ENCODE data around the gene AGAP6.
"Not testable (repeated sequence)": the region's sequence is repeated elsewhere in the genome, so short reads cannot be mapped to it uniquely, and the experiment has no call there.

Gene AGAP6

GRCh38 chr10:49988376-49988775, at the start of gene AGAP6:
Gene AGAP6, plus strand, starts transcription at chr10:49988406. Its CDS starts 310 bp downstream, at chr10:49988716.
- peak within 1 kb of the TSS; percentile 75 for H3K27ac Mint-ChIP-seq
- not testable (repeated sequence) for ATAC-seq; H3K4me3 Mint-ChIP-seq; H3K4me1 Mint-ChIP-seq; H3K9me3 Mint-ChIP-seq; DNase-seq (ENCODE audit: low spot score in 2 of 2)
- H3K36me3 Mint-ChIP-seq, result peaks cover 43% of the 10 kb centered on the region

DNA sequence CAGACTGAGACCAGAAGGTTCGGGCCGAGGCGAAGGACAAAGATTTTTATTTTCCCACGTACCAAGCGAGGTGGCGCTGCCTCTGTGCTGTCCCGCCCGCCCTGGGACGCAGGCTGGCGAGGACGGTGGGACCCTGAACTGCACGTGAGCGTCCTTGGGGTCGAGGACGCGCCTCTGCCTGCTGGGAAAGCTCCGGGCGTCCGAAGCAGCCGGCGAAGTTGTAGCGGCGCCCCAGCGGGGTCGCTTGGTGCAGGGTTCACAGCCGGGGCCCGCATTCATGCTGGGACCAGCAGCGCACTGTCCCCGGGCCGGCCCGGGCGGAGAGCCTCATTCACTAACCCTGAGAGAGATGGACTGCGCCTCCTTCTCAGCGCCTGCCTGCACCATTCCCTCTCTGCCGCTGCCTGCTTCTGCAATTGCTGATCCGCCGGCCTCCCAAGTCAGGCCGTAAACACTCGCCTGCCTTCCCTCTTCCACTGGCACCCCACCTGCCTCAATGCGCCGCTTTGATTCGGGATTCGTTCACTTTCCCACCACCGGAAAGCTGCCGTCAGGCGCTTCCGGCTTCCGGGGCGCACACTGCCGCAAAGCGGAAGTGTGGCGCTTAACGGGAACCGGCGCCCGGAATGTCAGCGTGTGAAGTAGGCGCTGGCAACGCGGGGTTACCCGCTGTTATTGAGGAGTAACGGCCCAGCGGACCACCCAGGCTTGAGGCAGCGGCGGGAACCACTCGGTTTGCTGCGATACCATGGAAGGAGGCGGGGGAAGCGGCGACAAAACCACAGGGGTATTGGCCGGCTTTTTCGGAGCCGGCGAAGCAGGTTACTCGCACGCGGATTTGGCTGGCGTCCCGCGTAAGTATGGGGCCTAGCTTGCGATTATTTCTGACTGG, 46.5 kb upstream of the AGAP6 start, which contains the start of the genes PARG and TIMM23B:
Gene PARG (minus strand): TSS at position 581 of the 892 bp plus-strand sequence. CDS start 302 bp downstream, at position 279.
Gene TIMM23B (plus strand): TSS at position 607 of the 892 bp plus-strand sequence. CDS start 142 bp downstream, at position 749.
- peaks cover 25% of the 10 kb centered on the region for H3K36me3 Mint-ChIP-seq
- H3K4me1 Mint-ChIP-seq, result peaks cover 27% of the 10 kb centered on the region
- H3K9me3 Mint-ChIP-seq, result not testable (repeated sequence)
- DNase-seq (ENCODE audit: low spot score in 2 of 2) (peak; percentile 68 to 86), ATAC-seq (peak; percentile 94)
- H3K4me3 Mint-ChIP-seq, result peak within 1 kb of the TSS; percentile 99
- peak within 1 kb of the TSS; percentile 93 for H3K27ac Mint-ChIP-seq

DNA sequence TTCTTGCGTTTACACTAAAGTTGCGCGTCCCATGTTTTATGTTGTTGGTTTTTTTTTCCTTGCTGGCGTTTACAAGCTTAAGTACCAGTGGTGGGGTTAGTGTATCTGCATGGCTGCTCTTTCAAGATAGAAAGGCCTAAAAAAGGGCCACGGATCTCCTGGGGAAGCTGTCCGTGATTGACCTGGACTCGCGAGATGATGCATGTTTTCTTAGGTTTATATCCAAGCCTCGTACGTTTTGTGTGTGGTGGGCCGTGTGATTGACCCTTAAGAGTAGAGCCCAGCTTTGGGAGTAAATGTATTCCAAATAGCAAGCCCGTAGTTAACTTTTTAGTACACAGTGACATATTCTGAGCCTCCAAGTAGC, 45.9 kb upstream of the AGAP6 start:
- H3K4me1 Mint-ChIP-seq, result peaks cover 27% of the 10 kb centered on the region
- not testable (repeated sequence) for DNase-seq (ENCODE audit: low spot score in 2 of 2)
- ATAC-seq, result peak; percentile 32

DNA sequence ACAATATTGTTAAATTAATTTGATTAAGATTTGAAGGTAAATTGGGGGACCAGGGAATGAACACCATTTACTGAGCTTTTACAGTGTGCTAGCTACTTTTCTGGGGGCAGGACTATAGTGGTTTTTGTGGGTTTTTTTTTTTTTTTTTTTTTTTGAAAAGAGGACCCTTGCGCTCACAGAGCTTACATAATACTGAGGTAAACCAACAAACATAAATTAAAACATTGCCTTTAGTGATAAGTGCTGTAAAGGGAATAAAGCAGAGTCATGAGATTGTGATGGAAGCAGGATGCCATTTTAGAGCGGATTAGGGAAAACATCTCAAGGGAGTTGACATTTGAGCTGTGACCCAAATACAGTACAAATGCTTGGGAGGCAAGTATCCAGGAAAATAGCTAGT, 44.6 kb upstream of the AGAP6 start:
- Mint-ChIP-seq H3K4me1 (peaks cover 27% of the 10 kb centered on the region), H3K36me3 (peaks cover 40% of the 10 kb centered on the region), H3K4me3 (peak overlapping the region; percentile 99), H3K27ac (peak overlapping the region; percentile 30)
- not testable (repeated sequence) for H3K9me3 Mint-ChIP-seq; DNase-seq (ENCODE audit: low spot score in 2 of 2); ATAC-seq

More for the DNA sequence above, 45.9 kb upstream of the AGAP6 start:
- peak overlapping the region; percentile 93 for H3K27ac Mint-ChIP-seq
- H3K9me3 Mint-ChIP-seq, result not testable (repeated sequence)
- peaks cover 31% of the 10 kb centered on the region for H3K36me3 Mint-ChIP-seq
- peak overlapping the region; percentile 99 for H3K4me3 Mint-ChIP-seq

- peaks cover 57% of the 10 kb centered on the region for H3K36me3 Mint-ChIP-seq
- not testable (repeated sequence) for H3K9me3 Mint-ChIP-seq; H3K27ac Mint-ChIP-seq; H3K4me3 Mint-ChIP-seq; DNase-seq (ENCODE audit: low spot score in 2 of 2); H3K4me1 Mint-ChIP-seq
- ATAC-seq, result peak; percentile 74
These were observed 40.1 kb upstream of the AGAP6 start for GRCh38 chr10:49948142-49948541.

DNA sequence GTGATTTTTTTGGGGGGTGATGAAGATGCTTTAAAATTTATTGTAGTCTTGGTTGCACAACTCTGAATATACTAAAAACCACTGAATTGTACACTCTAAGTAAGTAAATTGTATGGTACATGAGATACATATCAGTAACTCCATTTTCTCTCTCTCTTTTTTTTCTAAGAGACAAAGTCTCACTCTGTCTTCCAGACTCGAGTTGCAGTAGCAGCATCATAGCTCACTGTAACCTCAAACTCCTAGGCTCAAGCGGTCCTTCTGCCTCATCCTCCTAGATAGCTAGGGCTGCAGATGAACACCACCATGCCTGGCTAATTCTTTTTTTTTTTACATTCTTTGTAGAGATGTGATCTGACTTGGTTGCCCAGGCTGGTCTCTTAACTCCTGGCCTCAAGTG, 39.5 kb upstream of the AGAP6 start:
- DNase-seq (ENCODE audit: low spot score in 2 of 2); H3K9me3 Mint-ChIP-seq; H3K27ac Mint-ChIP-seq; H3K4me1 Mint-ChIP-seq; H3K4me3 Mint-ChIP-seq; ATAC-seq: not testable (repeated sequence)
- peaks cover 57% of the 10 kb centered on the region for H3K36me3 Mint-ChIP-seq

DNA sequence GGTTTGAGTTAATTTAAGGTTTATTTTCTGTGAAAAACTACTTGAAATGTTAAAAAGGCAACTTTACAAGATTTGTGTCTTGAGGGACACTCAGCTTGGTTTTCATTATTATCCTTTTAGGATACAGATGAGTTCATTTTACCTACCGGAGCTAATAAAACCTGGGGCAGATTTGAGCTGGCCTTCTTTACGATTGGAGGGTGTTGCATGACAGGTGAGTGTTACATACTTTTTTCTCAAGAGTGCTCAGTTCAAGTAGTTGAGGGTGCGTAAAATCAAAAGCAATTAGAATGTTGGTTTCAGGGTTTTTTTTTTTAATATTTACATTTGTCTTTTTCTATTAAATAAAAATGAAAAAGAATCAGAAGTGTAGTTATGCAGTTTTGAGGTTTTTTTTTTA, 36.2 kb upstream of the AGAP6 start:
- H3K36me3 Mint-ChIP-seq, result peaks cover 67% of the 10 kb centered on the region
- not testable (repeated sequence) for H3K4me1 Mint-ChIP-seq; H3K4me3 Mint-ChIP-seq; ATAC-seq; DNase-seq (ENCODE audit: low spot score in 2 of 2); H3K9me3 Mint-ChIP-seq; H3K27ac Mint-ChIP-seq

DNA sequence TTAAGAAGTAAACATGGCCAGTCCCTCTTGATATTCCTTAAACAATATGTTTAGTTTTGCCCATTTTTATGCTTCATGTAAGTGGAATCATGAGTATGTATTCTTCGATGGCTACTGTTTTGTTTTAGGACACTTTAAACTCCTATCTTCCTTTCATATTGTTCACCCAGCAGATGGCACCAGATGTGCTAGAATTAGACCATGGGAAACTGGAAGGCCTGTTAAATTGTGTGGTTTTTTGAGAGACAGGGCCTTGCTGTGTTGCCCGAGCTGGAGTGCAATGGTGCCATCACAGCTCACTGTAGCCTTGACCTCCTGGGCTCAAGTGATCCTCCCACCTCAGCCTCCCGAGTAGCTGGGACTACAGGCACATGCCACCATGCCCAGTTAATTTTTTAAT, 35.1 kb upstream of the AGAP6 start:
- DNase-seq (ENCODE audit: low spot score in 2 of 2); H3K4me3 Mint-ChIP-seq; H3K9me3 Mint-ChIP-seq; H3K27ac Mint-ChIP-seq; H3K4me1 Mint-ChIP-seq; ATAC-seq: not testable (repeated sequence)
- peaks cover 66% of the 10 kb centered on the region for H3K36me3 Mint-ChIP-seq

DNA sequence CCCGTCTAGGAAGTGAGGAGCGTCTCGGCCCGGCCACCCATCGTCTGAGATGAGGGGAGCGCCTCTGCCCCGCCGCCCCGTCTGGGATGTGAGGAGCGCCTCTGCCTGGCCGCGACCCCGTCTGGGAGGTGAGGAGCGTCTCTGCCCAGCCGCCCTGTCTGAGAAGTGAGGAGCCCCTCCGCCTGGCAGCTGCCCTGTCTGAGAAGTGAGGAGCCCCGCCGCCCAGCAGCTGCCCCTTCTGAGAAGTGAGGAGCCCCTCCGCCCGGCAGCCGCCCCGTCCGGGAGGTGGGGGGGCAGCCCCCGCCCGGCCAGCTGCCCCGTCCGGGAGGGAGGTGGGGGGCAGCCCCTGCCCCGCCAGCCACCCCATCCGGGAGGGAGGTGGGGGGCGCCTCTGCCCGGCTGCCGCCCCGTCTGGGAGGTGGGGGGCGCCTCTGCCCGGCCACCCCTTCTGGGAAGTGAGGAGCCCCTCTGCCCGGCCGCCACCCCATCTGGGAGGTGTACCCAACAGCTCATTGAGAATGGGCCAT, 17.8 kb upstream of the AGAP6 start:
- not testable (repeated sequence) for H3K9me3 Mint-ChIP-seq; H3K4me1 Mint-ChIP-seq; DNase-seq (ENCODE audit: low spot score in 2 of 2); H3K4me3 Mint-ChIP-seq; H3K27ac Mint-ChIP-seq; ATAC-seq
- H3K36me3 Mint-ChIP-seq, result peaks cover 50% of the 10 kb centered on the region

- H3K9me3 Mint-ChIP-seq; H3K4me1 Mint-ChIP-seq; H3K27ac Mint-ChIP-seq; ATAC-seq; H3K4me3 Mint-ChIP-seq; DNase-seq (ENCODE audit: low spot score in 2 of 2): not testable (repeated sequence)
- H3K36me3 Mint-ChIP-seq, result peaks cover 39% of the 10 kb centered on the region
These were observed 16.7 kb upstream of the AGAP6 start for GRCh38 chr10:49971466-49971865.

DNA sequence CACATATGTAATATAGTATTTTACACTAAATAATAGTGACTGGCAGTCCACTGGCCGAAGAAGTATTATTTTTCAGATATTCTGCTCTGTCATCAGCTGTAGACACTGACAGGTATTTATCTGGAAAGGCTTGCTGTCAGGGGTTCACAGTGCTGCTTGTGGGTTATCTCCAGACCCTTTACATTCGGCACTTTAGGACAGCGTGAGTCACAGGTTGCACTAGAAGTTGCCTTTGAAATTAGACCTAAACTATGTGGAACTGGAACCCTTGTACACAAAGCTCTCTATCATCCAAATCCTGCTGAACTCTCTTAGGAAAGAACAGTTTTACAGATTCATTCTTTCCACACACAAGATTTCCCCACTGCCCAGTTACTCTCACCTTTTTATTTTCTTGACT, 16.1 kb upstream of the AGAP6 start:
- not testable (repeated sequence) for H3K9me3 Mint-ChIP-seq; ATAC-seq; H3K4me3 Mint-ChIP-seq; H3K27ac Mint-ChIP-seq; DNase-seq (ENCODE audit: low spot score in 2 of 2); H3K4me1 Mint-ChIP-seq
- peaks cover 34% of the 10 kb centered on the region for H3K36me3 Mint-ChIP-seq

DNA sequence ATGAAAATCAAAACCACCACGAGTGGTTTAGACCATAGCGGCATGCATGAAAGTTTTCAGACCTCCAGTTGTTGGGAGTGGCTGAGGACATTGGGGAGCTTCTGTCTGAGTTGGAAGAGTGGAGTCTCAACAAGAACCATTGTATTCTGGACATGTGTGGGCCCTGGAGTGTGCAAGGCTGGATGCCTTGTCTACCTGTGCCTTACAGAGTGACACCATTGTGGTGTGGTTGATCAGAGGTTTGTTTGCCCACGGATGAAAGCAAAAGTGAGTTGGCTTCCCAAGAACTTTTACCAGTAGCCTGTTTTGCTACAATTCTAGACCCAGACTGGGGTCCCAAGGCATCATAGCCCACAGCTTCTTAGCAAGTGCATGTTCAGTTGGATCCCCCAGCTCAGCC, 10.4 kb upstream of the AGAP6 start:
- not testable (repeated sequence) for H3K4me3 Mint-ChIP-seq; DNase-seq (ENCODE audit: low spot score in 2 of 2); ATAC-seq; H3K4me1 Mint-ChIP-seq; H3K9me3 Mint-ChIP-seq; H3K27ac Mint-ChIP-seq
- H3K36me3 Mint-ChIP-seq, result peaks cover 27% of the 10 kb centered on the region

DNA sequence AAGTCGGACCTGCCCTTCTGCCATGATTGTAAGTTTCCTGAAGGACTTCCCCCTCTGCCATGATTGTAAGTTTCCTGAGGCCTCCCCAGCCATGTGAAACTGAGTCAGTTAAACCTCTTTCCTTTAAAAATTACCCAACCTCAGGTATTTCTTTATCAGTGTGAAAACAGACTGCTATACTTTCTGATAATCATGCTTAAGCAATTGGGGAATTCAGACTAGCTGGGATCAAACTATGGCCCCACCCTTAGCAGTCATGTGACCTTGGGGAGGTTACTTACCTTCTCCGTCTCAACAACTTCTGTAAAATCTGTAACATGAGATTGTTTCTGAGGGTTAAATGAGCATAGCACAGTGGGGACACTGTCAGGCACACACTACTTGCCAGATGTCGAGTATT, 999 bp upstream of the AGAP6 start:
- ATAC-seq; H3K27ac Mint-ChIP-seq; H3K4me1 Mint-ChIP-seq; H3K9me3 Mint-ChIP-seq; H3K4me3 Mint-ChIP-seq; DNase-seq (ENCODE audit: low spot score in 2 of 2): not testable (repeated sequence)
- peaks cover 36% of the 10 kb centered on the region for H3K36me3 Mint-ChIP-seq

- not testable (repeated sequence) for H3K4me1 Mint-ChIP-seq; H3K4me3 Mint-ChIP-seq; ATAC-seq; H3K9me3 Mint-ChIP-seq; H3K27ac Mint-ChIP-seq; DNase-seq (ENCODE audit: low spot score in 2 of 2)
- H3K36me3 Mint-ChIP-seq, result peaks cover 38% of the 10 kb centered on the region
These were observed 7.1 kb downstream of the AGAP6 start for GRCh38 chr10:49995321-49995720.

- H3K27ac Mint-ChIP-seq; DNase-seq (ENCODE audit: low spot score in 2 of 2); H3K9me3 Mint-ChIP-seq; H3K4me3 Mint-ChIP-seq; ATAC-seq; H3K4me1 Mint-ChIP-seq: not testable (repeated sequence)
- H3K36me3 Mint-ChIP-seq, result peaks cover 13% of the 10 kb centered on the region
These were observed 25.8 kb downstream of the AGAP6 start for GRCh38 chr10:50014024-50014423.
